OCI-LY3 (cell line): ENCODE measurements around the gene PKP3.

Source experiments
- H2AFZ ChIP-seq: fragments of 200-600, 300-600 bp; shearing (Covaris generic); 2 replicates; pipeline ENCODE4 v1.6.0; 2014; ENCODE audit warnings: antibody characterized with exemption, low read depth, low read length
- H3K27ac ChIP-seq: fragments of 200-600, 300-600 bp; sonication (generic); 2 replicates; pipeline ENCODE4 v1.5.1; 2014; ENCODE audit warnings: mild to moderate bottlenecking, low read length, moderate library complexity, mixed read lengths
- H3K27me3 ChIP-seq: fragments of 200-600, 300-600 bp; sonication (generic); 2 replicates; pipeline ENCODE4 v1.6.1; 2014; ENCODE audit warnings: low read depth, low read length, mixed read lengths
- H3K36me3 ChIP-seq: fragments of 200-600, 300-600 bp; sonication (generic); replicated peaks from 2 replicates; pipeline ENCODE3; 2014; ENCODE audit warnings: low read depth, low read length, mixed read lengths
- H3K4me1 ChIP-seq: fragments of 300-600, 200-600 bp; sonication (generic); 2 replicates; pipeline ENCODE4 v1.6.1; 2014; ENCODE audit warnings: low read length, mixed read lengths
- H3K4me2 ChIP-seq: fragments of 200-600, 300-600 bp; sonication (generic); 2 replicates; pipeline ENCODE4 v1.6.1; 2014; ENCODE audit warnings: low read length, mixed read lengths
- H3K4me3 ChIP-seq: fragments of 300-600, 200-600 bp; sonication (generic); 2 replicates; pipeline ENCODE4 v1.5.1; 2014; ENCODE audit warnings: antibody characterized with exemption, mild to moderate bottlenecking, low read length, moderate library complexity
- H3K79me2 ChIP-seq: fragments of 300-600, 200-600 bp; shearing (Covaris generic); 2 replicates; pipeline ENCODE4 v1.6.1; 2014; ENCODE audit warnings: mild to moderate bottlenecking, low read length, mixed read lengths
- H3K9ac ChIP-seq: fragments of 300-600, 200-600 bp; shearing (Covaris generic); 2 replicates; pipeline ENCODE4 v1.6.0; 2014; ENCODE audit warnings: mild to moderate bottlenecking, low read length, moderate library complexity
- H3K9me3 ChIP-seq: fragments of 200-600, 300-600 bp; shearing (Covaris generic); 2 replicates; pipeline ENCODE4 v1.6.1; 2014; ENCODE audit warnings: low read length, mixed read lengths; ENCODE audit not compliant: insufficient read depth
- H4K20me1 ChIP-seq: fragments of 200-600, 300-600 bp; sonication (generic); 2 replicates; pipeline ENCODE4 v1.6.1; 2016; ENCODE audit warnings: low read length, mixed read lengths; ENCODE audit not compliant: insufficient read depth
- CTCF ChIP-seq: fragments of 200-600, 300-600 bp; sonication (generic); IDR thresholded peaks from 2 replicates; pipeline ENCODE4 v1.5.1; 2014; ENCODE audit warnings: antibody characterized with exemption, low read length, low read depth
- EZH2phosphoT487 ChIP-seq: fragments of 200-600 bp; shearing (Covaris generic); IDR thresholded peaks from 2 replicates; pipeline ENCODE4 v1.6.1; 2018; ENCODE audit warnings: antibody characterized with exemption, mixed run types, low read depth

The PKP3 gene

GRCh38 chr11:350723-351255, 43.2 kb upstream of the PKP3 start:
- Histone ChIP-seq H3K79me2 (no peaks in the 10 kb centered on the region), H3K4me2 (peak overlapping the region; percentile 79), H4K20me1 (no peaks in the 10 kb centered on the region), H3K9ac (peak overlapping the region; percentile 51), H3K27ac (peak overlapping the region; percentile 22; the same call in 1 of the 2 replicates), H3K4me1 (peaks cover 41% of the 10 kb centered on the region), H2AFZ (peak overlapping the region; percentile 75), H3K9me3 (no peaks in the 10 kb centered on the region), H3K36me3 (no peaks in the 10 kb centered on the region), H3K4me3 (peak overlapping the region; percentile 53), H3K27me3 (peaks cover 5% of the 10 kb centered on the region; the same call in 1 of the 2 replicates)
- TF ChIP-seq CTCF (no peak), EZH2phosphoT487 (no peak)

GRCh38 chr11:351411-351810, 42.6 kb upstream of the PKP3 start:
- H3K27me3 ChIP-seq = peaks cover 5% of the 10 kb centered on the region; the same call in 1 of the 2 replicates
- H3K9ac ChIP-seq = peak overlapping the region; percentile 51; the same call in 1 of the 2 replicates
- peak overlapping the region; percentile 79 for H3K4me2 ChIP-seq
- no peaks in the 10 kb centered on the region for H3K79me2 ChIP-seq
- H3K4me1 ChIP-seq = peaks cover 42% of the 10 kb centered on the region
- no peaks in the 10 kb centered on the region for H3K36me3 ChIP-seq
- peak overlapping the region; percentile 75; the same call in 1 of the 2 replicates for H2AFZ ChIP-seq
- no peak overlapping the region for H3K27ac ChIP-seq
- H3K9me3 ChIP-seq = no peaks in the 10 kb centered on the region
- no peak for TF ChIP-seq EZH2phosphoT487
- TF ChIP-seq CTCF = no peak
- no peaks in the 10 kb centered on the region for H4K20me1 ChIP-seq
- no peak overlapping the region for H3K4me3 ChIP-seq

- H3K4me1 ChIP-seq = peaks cover 42% of the 10 kb centered on the region
- H3K79me2 ChIP-seq = no peaks in the 10 kb centered on the region
- no peak overlapping the region for H2AFZ ChIP-seq
- H3K27ac ChIP-seq = no peak overlapping the region
- no peak overlapping the region for H3K4me3 ChIP-seq
- no peaks in the 10 kb centered on the region for H4K20me1 ChIP-seq
- H3K27me3 ChIP-seq = 0 out of 2 replicates have a peak, but pooled peaks cover 5% of the 10 kb centered on the region
- TF ChIP-seq CTCF (no peak), EZH2phosphoT487 (no peak)
- H3K9me3 ChIP-seq = no peaks in the 10 kb centered on the region
- no peaks in the 10 kb centered on the region for H3K36me3 ChIP-seq
- no peak overlapping the region for H3K9ac ChIP-seq
- no peak overlapping the region for H3K4me2 ChIP-seq
These were observed 41.5 kb upstream of the PKP3 start for GRCh38 chr11:352456-353031.

GRCh38 chr11:353179-353873, 40.7 kb upstream of the PKP3 start:
- no peak overlapping the region for H3K9ac ChIP-seq
- no peaks in the 10 kb centered on the region for H4K20me1 ChIP-seq
- H3K27ac ChIP-seq = no peak overlapping the region
- TF ChIP-seq EZH2phosphoT487 (no peak), CTCF (no peak)
- peaks cover 39% of the 10 kb centered on the region for H3K4me1 ChIP-seq
- no peaks in the 10 kb centered on the region for H3K9me3 ChIP-seq
- H3K79me2 ChIP-seq = no peaks in the 10 kb centered on the region
- H3K4me2 ChIP-seq = no peak overlapping the region
- no peaks in the 10 kb centered on the region for H3K36me3 ChIP-seq
- H3K27me3 ChIP-seq = no peaks in the 10 kb centered on the region
- H2AFZ ChIP-seq = no peak overlapping the region
- H3K4me3 ChIP-seq = no peak overlapping the region
